GM12878 (cell line): ENCODE measurements around the gene C10orf67. TPM values are rescaled to one million over a fixed set of nuclear protein-coding genes. Genes with fewer than 3 reads are reported as not detected.

Experiments
- ATAC-seq: fragments of 200-7000 bp; cut with Tn5 transposase; 3 replicates; pipeline ENCODE4 v1.9.1; 2020; ENCODE audit warnings: mild to moderate bottlenecking, moderate library complexity
- BruUV-seq: library from RNA; stranded (reverse); fragments of 400-500 nt; replicated peaks from 2 replicates; lab custom pipeline; 2021; lab: Mats Ljungman, UMichigan
- CTCF ChIA-PET: fragments of 300-600 bp; sonication (Branson Sonifier 250); formaldehyde crosslinking; extraction: SDS; loops from one replicate; lab custom pipeline; 2021; ENCODE audit warnings: inconsistent platforms; lab: Yijun Ruan, JAX
- POLR2A ChIA-PET: fragments of 350-600 bp; formaldehyde crosslinking; extraction: SDS; loops from one replicate; lab custom pipeline; 2021; ENCODE audit warnings: inconsistent platforms; lab: Charles Lee
- RAD21 ChIA-PET: fragments of 300-600 bp; sonication (Branson Sonifier 250); formaldehyde crosslinking; loops from one replicate; lab custom pipeline; 2023; ENCODE audit warnings: antibody characterized with exemption; ENCODE audit not compliant: unreplicated experiment; lab: Charles Lee
- SMC1A ChIA-PET: fragments of 300-600 bp; sonication (Branson Sonifier 250); formaldehyde crosslinking; loops from one replicate; lab custom pipeline; 2023; ENCODE audit not compliant: unreplicated experiment, uncharacterized antibody; lab: Charles Lee
- DNase-seq: peaks from one replicate; pipeline ENCODE4 v3.0.0-alpha.2; 2011; ENCODE audit warnings: low read depth, low spot score
- FAIRE-seq: peaks from 3 replicates; lab custom pipeline; 2011; peaks lifted over from hg19 to GRCh38; lab: Jason Lieb, UNC
- H2AFZ ChIP-seq: 2 replicates; pipeline ENCODE4 v1.6.0; 2011; ENCODE audit warnings: low read depth, low read length, control low read depth; ENCODE audit not compliant: control insufficient read depth
- H3K27ac ChIP-seq: 2 replicates; pipeline ENCODE4 v1.5.1; 2011; ENCODE audit warnings: control low read depth; ENCODE audit not compliant: control insufficient read depth, insufficient read depth
- H3K27me3 ChIP-seq, 2 experiments: replicated peaks in 1 of 2; 2 replicates each; pipeline versions ENCODE4 v1.6.0 to v1.6.1; 2011; ENCODE audit warnings: low read length in 1 of 2; ENCODE audit not compliant: control insufficient read depth in 2 of 2, insufficient read depth in 2 of 2
- H3K36me3 ChIP-seq, 2 experiments: 2 replicates each; pipeline ENCODE4 v1.5.1; 2011; ENCODE audit warnings: low read length in 1 of 2; ENCODE audit not compliant: control insufficient read depth in 2 of 2, insufficient read depth in 2 of 2
- H3K4me1 ChIP-seq: 2 replicates; pipeline ENCODE4 v1.6.1; 2011; ENCODE audit warnings: mild to moderate bottlenecking, low read length, moderate library complexity, mixed read lengths; ENCODE audit not compliant: control insufficient read depth, insufficient read depth
- H3K4me2 ChIP-seq: 2 replicates; pipeline ENCODE4 v1.6.0; 2011; ENCODE audit warnings: control low read depth; ENCODE audit not compliant: control insufficient read depth, insufficient read depth
- H3K4me3 ChIP-seq: fragments of 200-600 bp; sonication (generic); 2 replicates; pipeline ENCODE4 v1.5.1; 2016
- H3K79me2 ChIP-seq: 2 replicates; pipeline ENCODE4 v1.6.0; 2011; ENCODE audit warnings: low read length; ENCODE audit not compliant: control insufficient read depth, insufficient read depth
- H3K9ac ChIP-seq: 2 replicates; pipeline ENCODE4 v1.8.0; 2011; ENCODE audit warnings: low read length, control low read depth, mixed read lengths; ENCODE audit not compliant: control insufficient read depth, insufficient read depth
- H3K9me3 ChIP-seq: replicated peaks from 3 replicates; pipeline ENCODE4 v1.5.1; 2011; ENCODE audit warnings: mild to moderate bottlenecking, low read length; ENCODE audit not compliant: control insufficient read depth, insufficient read depth
- H4K20me1 ChIP-seq: 2 replicates; pipeline ENCODE4 v1.6.0; 2011; ENCODE audit not compliant: control insufficient read depth, insufficient read depth
- JUNB ChIP-seq: IDR thresholded peaks from 2 replicates; pipeline ENCODE4 v1.6.1; 2016; ENCODE audit warnings: antibody characterized with exemption, mild to moderate bottlenecking
- POLR2AphosphoS5 ChIP-seq: IDR thresholded peaks from 2 replicates; pipeline ENCODE4 v1.6.1; 2011; ENCODE audit warnings: mild to moderate bottlenecking, low read length, inconsistent platforms
- RFX5 ChIP-seq: IDR thresholded peaks from 2 replicates; pipeline ENCODE4 v1.6.1; 2011; ENCODE audit warnings: low read depth, low read length, improper control_type of control experiment
- SREBF1 ChIP-seq: IDR thresholded peaks from 2 replicates; pipeline ENCODE4 v1.6.1; 2012; ENCODE audit warnings: mild to moderate bottlenecking, low read length
- TAF1 ChIP-seq: IDR thresholded peaks from 2 replicates; pipeline ENCODE4 v1.6.1; 2011; ENCODE audit warnings: mild to moderate bottlenecking, low read depth, low read length, borderline replicate concordance
- ZNF217 ChIP-seq: fragments of 450-650 bp; IDR thresholded peaks from 2 replicates; pipeline ENCODE4 v1.6.1; 2017; ENCODE audit warnings: antibody characterized with exemption, mild to moderate bottlenecking
- WGBS: methylation state at CpG from one replicate; pipeline ENCODE4 v1.1.6; 2016; ENCODE audit warnings: low lambda C conversion rate; ENCODE audit not compliant: insufficient replicate concordance, insufficient coverage; ENCODE audit errors: missing lambda C conversion rate; 5-methylcytosine and 5-hydroxymethylcytosine counted together
- in situ Hi-C: fragments of 300-500 bp; cut with MboI; formaldehyde crosslinking; loops from 9 replicates; pipeline ENCODE4 v1.14.3; 2018; ENCODE audit warnings: mixed read lengths
- intact Hi-C: fragments of 100-400 bp; cut with micrococcal nuclease; formaldehyde crosslinking; loops from one replicate; pipeline ENCODE4 v1.14.2; 2022; ENCODE audit not compliant: unreplicated experiment
- polyA plus RNA-seq, 11 experiments: library from polyadenylated mRNA; depleted of rRNA in 4 of 11; unstranded in 6 of 11; stranded (reverse) in 5 of 11; fragments of >200 nt; fragmentation: Nextera tagmentation in 4 of 11; fragmentation: Illumina TruSeq in 1 of 11; extraction: Ambion mirVana in 4 of 11; extraction: Trizol in 1 of 11; gene quantifications; 1 replicate in 1 of 11; 2 replicates in 10 of 11; pipeline versions ENCODE4 v1.2.1 to v1.2.3, GENCODE V29; 2011 to 2016; ENCODE audit warnings: inconsistent platforms in 2 of 11, missing spikeins in 2 of 11, low read depth in 1 of 11
- total RNA-seq, 4 experiments: library from RNA; depleted of rRNA in 3 of 4; stranded (reverse); fragments of >200 nt in 3 of 4; fragmentation: Illumina TruSeq in 1 of 4; extraction: Trizol in 1 of 4; gene quantifications; 2 replicates each; pipeline versions ENCODE4 v1.2.1 to v1.2.3, GENCODE V29; 2013 to 2021
- TF ChIP-seq, protein P1 (sequence below): IDR thresholded peaks from 2 replicates; pipeline ENCODE4 v1.6.1; 2012; ENCODE audit warnings: mild to moderate bottlenecking, low read depth, low read length

The C10orf67 gene
- total and polyA plus RNA-seq, 10 of the 15 experiments (the other 5 are each of a cell fraction or from before 2014, with no cell fraction given) = 0.06 TPM; not detected in 9

DNA sequence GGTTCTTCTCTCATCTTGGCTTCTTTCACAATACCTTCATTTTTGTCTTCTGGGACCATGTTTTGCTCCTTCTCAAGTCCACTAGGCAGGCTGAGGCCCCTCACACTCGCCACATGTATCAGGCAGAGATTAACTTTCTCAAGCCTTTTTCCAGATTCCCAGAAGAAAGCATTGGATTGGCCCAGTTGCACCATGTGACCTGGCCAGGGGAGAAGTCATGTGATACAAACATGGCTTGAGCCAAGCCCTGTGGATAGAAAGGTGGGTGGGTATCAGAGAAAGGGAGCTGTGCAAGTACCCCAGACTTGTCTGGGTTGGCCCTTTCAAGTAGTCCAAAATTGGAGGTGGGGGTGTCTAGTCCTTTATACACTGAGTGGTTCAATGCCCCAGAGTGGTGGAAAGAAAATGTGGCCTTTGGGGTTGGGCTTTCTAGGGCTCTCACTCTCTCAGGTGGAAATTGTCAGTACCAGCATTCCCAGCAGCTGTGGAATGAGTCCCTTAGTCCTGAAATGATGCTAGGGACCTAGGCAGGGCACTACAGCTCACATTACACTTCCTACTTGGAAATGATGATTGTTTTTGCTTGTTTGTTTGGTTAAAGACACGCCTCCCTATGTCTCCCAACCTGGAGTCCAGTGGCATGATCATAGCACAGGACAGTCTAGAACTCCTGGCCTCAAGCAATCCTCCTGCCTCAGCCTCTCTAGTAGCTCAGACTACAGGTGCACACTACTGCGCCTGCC is 36.9 kb upstream of the C10orf67 start (continued):
- TF ChIP-seq, protein P1, sequence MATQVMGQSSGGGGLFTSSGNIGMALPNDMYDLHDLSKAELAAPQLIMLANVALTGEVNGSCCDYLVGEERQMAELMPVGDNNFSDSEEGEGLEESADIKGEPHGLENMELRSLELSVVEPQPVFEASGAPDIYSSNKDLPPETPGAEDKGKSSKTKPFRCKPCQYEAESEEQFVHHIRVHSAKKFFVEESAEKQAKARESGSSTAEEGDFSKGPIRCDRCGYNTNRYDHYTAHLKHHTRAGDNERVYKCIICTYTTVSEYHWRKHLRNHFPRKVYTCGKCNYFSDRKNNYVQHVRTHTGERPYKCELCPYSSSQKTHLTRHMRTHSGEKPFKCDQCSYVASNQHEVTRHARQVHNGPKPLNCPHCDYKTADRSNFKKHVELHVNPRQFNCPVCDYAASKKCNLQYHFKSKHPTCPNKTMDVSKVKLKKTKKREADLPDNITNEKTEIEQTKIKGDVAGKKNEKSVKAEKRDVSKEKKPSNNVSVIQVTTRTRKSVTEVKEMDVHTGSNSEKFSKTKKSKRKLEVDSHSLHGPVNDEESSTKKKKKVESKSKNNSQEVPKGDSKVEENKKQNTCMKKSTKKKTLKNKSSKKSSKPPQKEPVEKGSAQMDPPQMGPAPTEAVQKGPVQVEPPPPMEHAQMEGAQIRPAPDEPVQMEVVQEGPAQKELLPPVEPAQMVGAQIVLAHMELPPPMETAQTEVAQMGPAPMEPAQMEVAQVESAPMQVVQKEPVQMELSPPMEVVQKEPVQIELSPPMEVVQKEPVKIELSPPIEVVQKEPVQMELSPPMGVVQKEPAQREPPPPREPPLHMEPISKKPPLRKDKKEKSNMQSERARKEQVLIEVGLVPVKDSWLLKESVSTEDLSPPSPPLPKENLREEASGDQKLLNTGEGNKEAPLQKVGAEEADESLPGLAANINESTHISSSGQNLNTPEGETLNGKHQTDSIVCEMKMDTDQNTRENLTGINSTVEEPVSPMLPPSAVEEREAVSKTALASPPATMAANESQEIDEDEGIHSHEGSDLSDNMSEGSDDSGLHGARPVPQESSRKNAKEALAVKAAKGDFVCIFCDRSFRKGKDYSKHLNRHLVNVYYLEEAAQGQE = no peak
- no peak for TF ChIP-seq TAF1
- no peak for TF ChIP-seq SREBF1

DNA sequence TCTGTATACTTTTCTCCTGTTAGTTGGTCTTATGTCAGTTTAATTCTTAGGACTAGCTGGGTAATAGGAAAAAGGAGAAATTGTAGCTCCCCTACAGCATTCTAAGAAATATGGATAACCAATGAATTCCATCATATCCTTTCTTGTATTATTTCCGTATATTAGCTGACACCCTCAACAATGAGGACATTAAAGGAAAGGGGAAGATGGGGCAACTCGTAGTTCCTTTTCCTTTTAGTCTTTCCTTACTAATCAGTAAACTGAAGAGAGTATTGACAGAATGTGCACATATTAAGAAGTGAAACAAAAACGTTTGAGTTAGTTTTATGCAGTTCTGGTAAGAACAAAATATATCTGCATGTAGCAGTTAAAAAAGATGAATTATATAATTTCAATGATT is 35.1 kb upstream of the C10orf67 start:
- RAD21 ChIA-PET = no interaction called here
- ATAC-seq (no peak), FAIRE-seq (no peak)

More for the DNA sequence above, 35.1 kb upstream of the C10orf67 start:
- in situ Hi-C loops (no loop called here), intact Hi-C loops (no loop called here)
- Histone ChIP-seq H3K4me1 (no peaks in the 10 kb centered on the region), H3K4me3 (no peak overlapping the region), H3K79me2 (no peaks in the 10 kb centered on the region), H3K4me2 (no peak overlapping the region), H3K27ac (no peak overlapping the region), H3K27me3 (no peaks in the 10 kb centered on the region), H3K36me3 (no peaks in the 10 kb centered on the region), H3K9ac (no peak overlapping the region), H4K20me1 (no peaks in the 10 kb centered on the region), H2AFZ (no peak overlapping the region), H3K9me3 (no peaks in the 10 kb centered on the region; the same call in 2 of the 3 replicates)
- BruUV-seq = no TSS peak
- POLR2A ChIA-PET = interaction anchor here (0.6 kb wide), 1 partner anchor 335 kb away, joined by 3 read pairs; no protein-coding TSS in a partner anchor
- CTCF ChIA-PET = interaction anchor here (1.1 kb wide), 2 partner anchors 12 kb away, joined by 3 read pairs; no protein-coding TSS in a partner anchor
- SMC1A ChIA-PET = no interaction called here
- 33% methylated on average over 3 of the region's 3 CpGs for WGBS
- TF ChIP-seq POLR2AphosphoS5 (no peak), ZNF217 (no peak), RFX5 (no peak), JUNB (no peak)
- DNase-seq = no peak
